Kidney (tissue), 14 donors: ENCODE results near the gene DIMT1. TPM values are rescaled to one million over a fixed set of nuclear protein-coding genes. Genes with fewer than 3 reads are reported as not detected.
A peak's percentile ranks its signal among the peaks of the same experiment; 100 is the strongest.

Experiments used
- DNase-seq, 5 donors: peaks; one replicate each; pipeline ENCODE4 v3.0.0-alpha.2; 2013 to 2020
- FAIRE-seq: peaks from 2 replicates; lab custom pipeline; 2012; peaks lifted over from hg19 to GRCh38; lab: Jason Lieb, UNC
- H3K27ac ChIP-seq, 2 donors: one replicate each; pipeline ENCODE4 v1.7.0; 2013; ENCODE audit warnings: low read depth in 2 of 2, low read length in 2 of 2, inconsistent platforms in 1 of 2
- H3K27me3 ChIP-seq: one replicate; pipeline ENCODE4 v1.7.1; 2013; ENCODE audit warnings: low read length, inconsistent platforms; ENCODE audit not compliant: control insufficient read depth, insufficient read depth
- H3K36me3 ChIP-seq, 3 donors: one replicate each; pipeline versions ENCODE4 v1.7.0 to v1.7.1; 2013; ENCODE audit warnings: low read length in 3 of 3, control low read depth in 1 of 3, inconsistent platforms in 1 of 3; ENCODE audit not compliant: insufficient read depth in 3 of 3, control insufficient read depth in 2 of 3
- H3K4me1 ChIP-seq, 3 donors: one replicate each; pipeline versions ENCODE4 v1.7.0 to v1.7.1; 2013; ENCODE audit warnings: low read length in 3 of 3, inconsistent platforms in 1 of 3, low read depth in 1 of 3; ENCODE audit not compliant: control insufficient read depth in 2 of 3, insufficient read depth in 2 of 3
- H3K4me3 ChIP-seq, 3 donors: one replicate each; pipeline versions ENCODE4 v1.7.0 to v1.8.1; 2013; ENCODE audit warnings: low read length in 3 of 3, control low read depth in 1 of 3, inconsistent platforms in 1 of 3
- H3K9ac ChIP-seq, 3 donors: one replicate each; pipeline versions ENCODE4 v1.7.0 to v1.7.1; 2013; ENCODE audit warnings: low read length in 3 of 3, control low read depth in 1 of 3, inconsistent platforms in 1 of 3
- H3K9me3 ChIP-seq, 3 donors: one replicate each; pipeline versions ENCODE4 v1.7.0 to v1.7.1; 2013; ENCODE audit warnings: low read length in 3 of 3, control low read depth in 1 of 3, inconsistent platforms in 1 of 3; ENCODE audit not compliant: control insufficient read depth in 2 of 3, insufficient read depth in 1 of 3
- CTCF ChIP-seq: IDR thresholded peaks from 3 replicates; pipeline ENCODE4 v1.5.1; 2012; ENCODE audit warnings: mild to moderate bottlenecking, moderate library complexity, borderline replicate concordance; ENCODE audit not compliant: insufficient read depth; ENCODE audit errors: extremely low read depth
- intact Hi-C: fragments of 100-400 bp; cut with DNase I; formaldehyde crosslinking; loops from one replicate; pipeline ENCODE4 v1.11.1; 2022
- polyA plus RNA-seq: library from polyadenylated mRNA; stranded (reverse); fragments of 350-450 nt; fragmentation: Illumina TruSeq; extraction: RNeasy Lipid Tissue Mini Kit (QIAGEN cat#74804); gene quantifications from one replicate; pipeline ENCODE4 v1.2.3, GENCODE V29; 2014; ENCODE audit warnings: low read depth, low replicate concordance; ENCODE audit not compliant: insufficient read depth
- total RNA-seq: library from RNA; stranded (reverse); fragmentation: NEBNext Ultra II Directional; extraction: Animal tissue kit (Norgen Biotek cat#: 25700); gene quantifications from one replicate; pipeline ENCODE4 v1.2.1, GENCODE V29; 2021
- donor health status: control.
- donor health status: control.
- donor health status: control.
- donor health status: control.
- donor health status: control.
- donor health status: DM: yes; HTN: yes; CAD: no.
- donor health status: Normal renal cell carcinoma (clear cell type).

The DIMT1 gene
- total and polyA plus RNA-seq, 2 donors from 2014 or later: 9.9 to 19.9 TPM

- Histone ChIP-seq H3K9ac (no peak overlapping the region), H3K36me3 (no peaks in the 10 kb centered on the region), H3K9me3 (no peaks in the 10 kb centered on the region), H3K27me3 (no peaks in the 10 kb centered on the region), H3K4me3 (no peak overlapping the region), H3K4me1 (peaks cover 0 to 3% (median 0%) of the 10 kb centered on the region in 3 donors), H3K27ac (no peak overlapping the region)
- no peak for TF ChIP-seq CTCF
- intact Hi-C loops: no loop called here
- FAIRE-seq (no peak), DNase-seq (no peak)
Observed at GRCh38 chr5:62432621-62433064, 28.9 kb upstream of the DIMT1 start.

GRCh38 chr5:62431735-62432620 lies 28.3 kb upstream of the DIMT1 start:
- H3K9ac ChIP-seq: no peak overlapping the region
- H3K4me1 ChIP-seq: peaks cover 0 to 3% (median 0%) of the 10 kb centered on the region in 3 donors
- no peak for TF ChIP-seq CTCF
- no peaks in the 10 kb centered on the region for H3K36me3 ChIP-seq
- DNase-seq (no peak), FAIRE-seq (no peak)
- H3K9me3 ChIP-seq: no peaks in the 10 kb centered on the region
- H3K27ac ChIP-seq: peak overlapping the region in 1 of 2 donors; percentile 17
- no peaks in the 10 kb centered on the region for H3K27me3 ChIP-seq
- no peak overlapping the region for H3K4me3 ChIP-seq
- intact Hi-C loops: no loop called here

- FAIRE-seq: no peak
- intact Hi-C loops: no loop called here
Observed at GRCh38 chr5:62424763-62425162, 21.1 kb upstream of the DIMT1 start.

More at GRCh38 chr5:62424763-62425162, 21.1 kb upstream of the DIMT1 start:
- DNase-seq: no peak
- TF ChIP-seq CTCF: no peak
- no peak overlapping the region for H3K4me3 ChIP-seq
- no peaks in the 10 kb centered on the region for H3K4me1 ChIP-seq
- no peaks in the 10 kb centered on the region for H3K27me3 ChIP-seq
- no peak overlapping the region for H3K27ac ChIP-seq
- no peaks in the 10 kb centered on the region for H3K9me3 ChIP-seq
- H3K36me3 ChIP-seq: no peaks in the 10 kb centered on the region
- H3K9ac ChIP-seq: no peak overlapping the region
